Activated T-helper 9 cell treated with anti-CD3 and anti-CD28 coated beads, Interleukin-2, amount 50 U/mL, for 16 hours (primary cell): ENCODE results near the gene GTF3C1.

ENCODE experiments used
- DNase-seq: peaks from one replicate; pipeline ENCODE4 v3.0.0-alpha.2; 2020; ENCODE audit warnings: low read depth

Gene GTF3C1

DNA sequence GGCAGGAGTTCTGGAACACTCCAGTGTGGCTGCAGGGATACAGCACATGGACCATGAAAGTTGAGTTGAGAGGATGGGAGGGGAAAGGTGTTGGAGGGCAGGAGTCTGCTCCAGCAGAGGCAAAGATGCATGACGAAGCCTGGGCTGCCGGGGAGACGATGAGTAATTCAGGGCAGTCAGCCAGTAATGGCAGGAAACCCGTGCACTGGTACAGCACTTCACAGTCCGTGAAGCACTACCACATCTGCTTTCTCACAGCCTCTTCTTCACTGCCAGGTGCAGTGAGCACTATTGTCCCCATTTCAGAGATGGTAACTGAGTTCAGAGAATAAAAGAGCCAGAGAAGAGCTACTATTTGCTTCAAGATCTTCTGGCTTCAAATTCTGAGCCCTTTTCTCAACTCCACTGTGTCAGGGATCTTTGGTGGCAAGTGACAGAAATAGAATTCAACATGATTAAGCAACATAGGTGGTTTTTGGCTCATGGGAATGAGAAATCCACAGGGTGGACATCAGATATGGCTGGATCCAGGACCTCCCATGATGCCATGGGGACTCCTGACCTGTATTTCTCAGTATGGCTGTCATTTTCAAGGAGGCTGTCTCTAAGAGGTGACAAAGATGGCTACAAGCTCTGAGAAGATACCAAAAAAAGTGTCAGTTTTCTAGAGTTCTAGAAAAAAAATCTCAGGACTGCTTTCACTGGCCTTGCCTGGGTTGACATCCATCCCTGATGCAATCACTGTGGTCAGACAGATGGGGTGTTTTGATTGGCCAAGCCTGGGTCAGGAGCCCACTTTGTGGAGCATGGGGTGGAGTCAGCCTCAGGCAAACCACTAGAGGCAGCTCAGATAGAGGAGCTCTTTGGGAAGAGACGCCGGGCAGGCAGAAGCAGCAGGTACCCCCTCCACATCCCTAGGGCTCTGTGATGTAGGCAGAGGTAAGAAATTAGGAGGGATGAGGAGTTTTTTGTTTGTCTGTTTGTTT, 123.0 kb downstream of the GTF3C1 start:
- peak; percentile 60 for DNase-seq

DNA sequence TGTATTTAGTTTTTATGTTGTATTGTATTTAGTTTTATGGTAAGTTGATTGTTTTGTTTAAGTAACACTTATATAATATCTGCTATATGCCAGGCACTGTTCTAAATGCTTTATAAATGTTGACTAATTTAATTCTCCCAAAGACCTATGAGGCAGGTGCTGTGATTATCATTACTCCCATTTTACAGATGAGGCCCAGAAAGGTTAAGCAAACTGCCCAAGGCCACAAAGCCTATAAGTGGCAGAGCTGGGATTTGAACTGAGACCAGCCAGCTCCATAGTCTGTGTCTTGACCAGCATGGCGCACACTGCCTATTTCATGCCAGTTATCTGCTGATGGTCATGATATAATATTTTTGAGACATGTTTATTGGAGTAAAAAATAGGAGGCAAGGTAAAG, 123.8 kb downstream of the GTF3C1 start:
- DNase-seq, result no peak

DNA sequence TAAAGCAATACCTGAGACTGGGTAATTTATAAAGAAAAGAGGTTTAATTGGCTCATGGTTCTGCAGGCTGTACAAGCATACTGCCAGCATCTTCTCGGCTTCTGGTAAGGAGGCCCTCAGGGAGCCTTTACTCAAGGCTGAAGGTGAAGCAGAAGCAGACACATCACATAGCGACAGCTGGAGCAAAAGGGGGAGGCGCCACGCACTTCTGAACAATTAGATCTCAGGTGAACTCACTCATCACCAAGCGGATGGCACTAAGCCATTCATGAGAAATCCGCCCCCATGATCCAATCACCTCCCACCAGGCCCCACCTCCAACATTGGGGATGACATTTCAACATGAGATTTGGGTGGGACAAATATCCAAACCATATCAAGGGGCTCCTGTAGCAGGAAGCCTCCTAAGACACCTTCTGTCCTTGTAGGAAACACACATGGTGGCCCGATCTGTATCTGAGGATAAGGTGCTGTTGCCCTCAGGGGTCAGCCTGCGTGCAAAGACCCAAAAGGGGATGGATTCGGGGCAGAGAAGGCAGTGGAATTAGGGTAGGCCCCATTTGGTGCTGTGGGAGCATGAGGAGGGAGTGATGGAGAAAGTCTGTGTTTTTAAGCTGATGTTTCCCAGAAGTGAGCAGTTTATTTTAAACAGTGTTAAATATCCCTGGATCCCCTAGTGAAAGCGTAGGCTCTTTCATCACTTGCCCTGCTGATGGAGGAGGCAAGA, 124.8 kb downstream of the GTF3C1 start:
- no peak for DNase-seq

DNA sequence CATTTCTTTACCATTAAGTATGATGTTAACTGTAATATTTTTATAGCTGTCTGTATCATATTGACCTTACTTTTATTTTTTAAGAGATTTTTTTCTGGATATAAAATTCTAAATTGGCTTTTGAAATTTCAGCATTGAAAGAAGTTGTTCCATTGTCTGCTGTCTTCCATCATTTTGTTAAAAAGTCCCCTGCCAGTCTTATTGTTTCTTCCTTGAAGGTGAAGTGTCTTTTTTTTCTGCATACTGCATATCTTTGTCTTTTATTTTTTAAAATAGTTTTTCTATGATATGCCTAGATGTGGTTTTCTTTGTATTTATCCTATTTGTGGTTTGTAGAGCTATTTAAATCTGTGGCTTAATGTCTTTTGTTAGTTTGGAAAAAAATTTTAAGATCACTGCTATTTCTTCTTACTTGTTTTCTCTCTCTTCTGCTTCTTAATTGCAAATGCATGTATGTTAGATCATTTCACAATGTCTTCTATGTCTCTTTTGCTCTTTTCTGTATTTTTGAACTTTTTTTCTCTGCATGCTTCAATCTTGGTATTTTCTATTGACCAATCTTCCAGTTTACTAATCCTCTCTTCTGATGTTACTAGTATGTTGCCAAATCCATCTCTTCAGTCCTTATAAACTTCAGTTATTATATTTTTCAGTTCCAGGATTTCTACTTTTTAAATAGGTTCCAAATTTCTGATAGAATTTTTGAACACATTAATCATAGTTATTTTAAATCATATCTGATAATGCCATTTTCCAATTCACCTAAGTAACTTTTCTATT, 127.6 kb downstream of the GTF3C1 start:
- DNase-seq, result no peak

DNA sequence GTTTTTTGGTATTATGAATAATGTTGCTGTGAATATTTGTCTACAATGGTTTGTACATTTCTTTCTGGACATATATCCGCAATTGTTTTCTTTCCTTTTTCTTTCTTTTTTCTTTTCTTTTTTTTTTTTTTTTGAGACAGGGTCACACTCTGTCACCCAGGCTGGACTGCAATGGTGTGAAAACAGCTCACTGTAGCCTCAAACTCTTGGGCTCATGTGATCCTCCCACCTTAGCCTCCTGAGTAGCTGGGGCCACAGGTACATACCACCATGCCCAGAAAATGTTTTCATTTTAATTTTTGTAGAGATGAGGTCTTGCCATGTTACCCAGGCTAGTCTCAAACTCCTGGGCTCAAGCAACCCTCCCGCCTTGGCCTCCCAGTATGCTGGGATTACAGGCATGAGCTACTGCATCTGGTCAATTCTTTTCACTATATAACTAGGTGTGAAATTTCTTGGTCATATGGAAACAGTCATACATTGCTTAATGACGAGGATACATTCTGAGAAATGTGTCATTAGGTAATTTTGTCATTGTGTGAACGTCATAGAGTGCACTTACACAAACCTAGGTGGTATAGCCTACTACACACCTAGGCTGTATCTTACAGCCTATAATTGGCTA, 132.6 kb downstream of the GTF3C1 start:
- DNase-seq, result no peak

DNA sequence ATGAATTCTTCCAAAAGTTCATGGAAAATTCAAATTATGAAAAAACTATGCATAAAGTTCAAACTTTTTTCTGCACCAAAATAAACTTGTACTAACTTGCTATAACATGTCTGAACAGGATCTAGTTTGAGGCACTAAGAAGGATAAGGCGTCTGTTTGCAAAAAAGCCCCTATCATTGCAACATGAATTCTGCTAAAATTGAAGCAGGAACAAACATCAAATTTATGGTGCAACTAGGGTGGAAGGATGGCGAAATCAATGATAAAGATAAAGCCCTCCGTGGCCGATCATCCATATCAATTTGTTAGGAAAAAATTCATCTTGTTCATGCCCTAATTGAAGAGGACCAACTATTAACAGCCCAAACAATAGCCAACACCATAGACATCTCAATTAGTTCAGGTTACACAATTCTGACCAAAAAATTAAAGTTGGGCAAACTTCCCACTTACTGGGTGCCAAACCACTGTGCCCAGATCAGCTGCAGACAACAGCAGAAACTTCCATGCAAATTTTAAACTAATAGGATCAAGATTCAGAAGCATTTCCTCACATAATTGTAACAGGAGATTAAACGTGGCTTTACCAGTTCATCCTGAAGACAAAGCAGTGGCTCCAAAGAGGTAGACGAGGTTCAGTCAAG, 134.8 kb downstream of the GTF3C1 start:
- DNase-seq, result no peak

DNA sequence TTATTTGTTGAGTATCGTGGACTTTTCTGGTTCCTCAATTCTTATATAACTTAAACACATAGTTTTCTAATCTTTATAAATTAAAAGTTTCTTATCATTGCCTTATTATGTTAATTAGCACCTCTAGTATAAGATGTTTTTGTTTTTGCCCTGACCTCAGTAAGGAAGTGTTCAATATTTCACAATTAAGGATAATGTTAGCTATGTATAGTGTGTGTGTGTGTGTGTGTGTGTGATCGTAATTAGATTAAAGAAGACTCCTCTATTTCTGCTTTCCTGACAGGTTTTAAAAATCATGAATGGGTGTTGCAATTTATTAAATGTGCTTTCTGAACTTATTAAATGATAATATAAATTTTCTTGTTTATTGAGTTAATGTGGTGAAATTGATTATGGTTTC, 135.8 kb downstream of the GTF3C1 start:
- DNase-seq, result no peak

DNA sequence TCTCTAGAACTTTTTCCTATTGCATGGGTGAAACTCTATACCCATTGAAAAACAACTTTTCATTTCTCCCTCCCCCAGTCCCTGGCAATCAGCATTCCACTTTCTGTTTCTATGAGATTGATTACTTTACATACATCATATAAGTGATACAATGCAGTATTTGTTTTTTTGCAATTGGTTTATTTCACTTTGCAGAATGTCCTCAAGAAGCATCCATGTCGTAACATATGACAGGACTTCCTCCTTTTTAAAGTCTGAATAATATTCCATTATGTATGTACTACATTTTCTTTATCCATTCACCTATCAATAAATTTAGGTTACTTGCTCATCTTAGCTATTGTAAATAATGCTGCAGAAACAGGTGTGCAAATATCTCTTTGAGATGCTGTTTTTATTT, 139.0 kb downstream of the GTF3C1 start:
- DNase-seq, result no peak
